Stimulated activated CD8-positive, alpha-beta memory T cell treated with anti-CD3 and anti-CD28 coated beads, Interleukin-2, amount 100 ng/mL, for 48 hours (primary cell): ENCODE data around the gene TECRL.

Experiments used
- DNase-seq, 2 donors: peaks; one replicate each; pipeline ENCODE4 v3.0.0-alpha.2; 2020; ENCODE audit warnings: low read depth in 2 of 2

The TECRL gene

GRCh38 chr4:64327237-64327636, 82.0 kb downstream of the TECRL start:
- no peak for DNase-seq

GRCh38 chr4:64326507-64326906, 82.7 kb downstream of the TECRL start:
- no peak for DNase-seq

GRCh38 chr4:64306255-64306565, 103.0 kb downstream of the TECRL start:
- no peak for DNase-seq

- no peak for DNase-seq
Measured at GRCh38 chr4:64305565-64306254, 103.5 kb downstream of the TECRL start.

GRCh38 chr4:64272432-64272831, 136.8 kb downstream of the TECRL start:
- DNase-seq = no peak

- no peak for DNase-seq
Measured at GRCh38 chr4:64271601-64272081, 137.6 kb downstream of the TECRL start.

GRCh38 chr4:64266669-64267068, 142.6 kb downstream of the TECRL start:
- no peak for DNase-seq

- no peak for DNase-seq
Measured at GRCh38 chr4:64266263-64266662, 143.0 kb downstream of the TECRL start.

- DNase-seq = no peak
Measured at GRCh38 chr4:64251781-64252180, 157.5 kb downstream of the TECRL start.

GRCh38 chr4:64250488-64250887, 158.8 kb downstream of the TECRL start:
- DNase-seq = no peak

- no peak for DNase-seq
Measured at GRCh38 chr4:64250061-64250460, 159.2 kb downstream of the TECRL start.

- DNase-seq = no peak
Measured at GRCh38 chr4:64248186-64248585, 161.1 kb downstream of the TECRL start.

- DNase-seq = no peak
Measured at GRCh38 chr4:64230709-64231310, 178.4 kb downstream of the TECRL start.
